ENCODE results near the gene NOS3.

DNA sequence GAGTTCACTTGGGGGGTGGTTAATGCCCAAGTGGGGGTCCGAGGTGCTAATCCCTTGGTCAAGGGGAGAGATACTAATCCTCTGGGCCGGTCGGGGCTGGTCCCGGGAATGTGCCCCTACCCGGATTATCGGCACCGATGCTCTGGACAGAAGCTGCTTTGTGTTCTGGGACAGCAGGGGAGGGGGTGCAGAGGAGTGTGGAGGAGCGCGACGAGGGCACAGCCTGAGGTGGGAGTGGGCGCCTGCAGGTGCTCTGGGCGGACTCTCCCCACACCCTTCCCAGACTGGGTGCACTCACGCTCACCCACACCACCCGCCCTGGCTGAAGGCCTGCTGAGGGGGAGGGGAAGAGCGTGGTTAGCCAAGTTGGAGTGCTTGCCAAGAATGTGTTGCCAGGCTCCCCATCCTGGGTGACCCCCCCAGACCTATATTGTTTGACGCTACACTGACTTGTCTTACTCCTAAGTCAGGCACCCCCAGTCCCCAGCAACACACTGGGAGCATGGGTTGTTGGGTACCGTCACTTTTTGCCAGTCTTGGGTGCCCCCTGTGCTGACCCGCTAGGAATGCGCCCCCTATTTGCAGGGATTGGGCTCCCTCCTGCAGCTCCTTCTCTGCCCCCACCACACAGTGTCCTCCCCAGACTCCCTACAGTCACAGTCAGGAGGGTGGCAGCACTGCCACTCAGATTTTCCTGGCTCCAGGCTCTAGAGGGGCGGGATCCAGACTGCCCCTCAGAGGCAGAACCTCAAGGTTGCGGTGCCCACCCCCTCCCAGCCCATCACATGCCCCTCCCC is 69.8 kb downstream of the NOS3 start:
- TF ChIP-seq, protein P1, sequence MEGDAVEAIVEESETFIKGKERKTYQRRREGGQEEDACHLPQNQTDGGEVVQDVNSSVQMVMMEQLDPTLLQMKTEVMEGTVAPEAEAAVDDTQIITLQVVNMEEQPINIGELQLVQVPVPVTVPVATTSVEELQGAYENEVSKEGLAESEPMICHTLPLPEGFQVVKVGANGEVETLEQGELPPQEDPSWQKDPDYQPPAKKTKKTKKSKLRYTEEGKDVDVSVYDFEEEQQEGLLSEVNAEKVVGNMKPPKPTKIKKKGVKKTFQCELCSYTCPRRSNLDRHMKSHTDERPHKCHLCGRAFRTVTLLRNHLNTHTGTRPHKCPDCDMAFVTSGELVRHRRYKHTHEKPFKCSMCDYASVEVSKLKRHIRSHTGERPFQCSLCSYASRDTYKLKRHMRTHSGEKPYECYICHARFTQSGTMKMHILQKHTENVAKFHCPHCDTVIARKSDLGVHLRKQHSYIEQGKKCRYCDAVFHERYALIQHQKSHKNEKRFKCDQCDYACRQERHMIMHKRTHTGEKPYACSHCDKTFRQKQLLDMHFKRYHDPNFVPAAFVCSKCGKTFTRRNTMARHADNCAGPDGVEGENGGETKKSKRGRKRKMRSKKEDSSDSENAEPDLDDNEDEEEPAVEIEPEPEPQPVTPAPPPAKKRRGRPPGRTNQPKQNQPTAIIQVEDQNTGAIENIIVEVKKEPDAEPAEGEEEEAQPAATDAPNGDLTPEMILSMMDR (tag by site-specific recombination; IDR thresholded peaks at IDR 0.05), result peak; percentile 85
- TF ChIP-seq ZFP37 (tag by site-specific recombination; IDR thresholded peaks at IDR 0.05), result no peak
- 0 out of 2 replicates have a peak, but pooled peaks have one; percentile 54 for TF ChIP-seq ZFP3 (tag by site-specific recombination; IDR thresholded peaks at IDR 0.05; ENCODE audit: low read depth)
- TF ChIP-seq GLI4 (tag by site-specific recombination; IDR thresholded peaks at IDR 0.05), result no peak
- TF ChIP-seq, protein P2, sequence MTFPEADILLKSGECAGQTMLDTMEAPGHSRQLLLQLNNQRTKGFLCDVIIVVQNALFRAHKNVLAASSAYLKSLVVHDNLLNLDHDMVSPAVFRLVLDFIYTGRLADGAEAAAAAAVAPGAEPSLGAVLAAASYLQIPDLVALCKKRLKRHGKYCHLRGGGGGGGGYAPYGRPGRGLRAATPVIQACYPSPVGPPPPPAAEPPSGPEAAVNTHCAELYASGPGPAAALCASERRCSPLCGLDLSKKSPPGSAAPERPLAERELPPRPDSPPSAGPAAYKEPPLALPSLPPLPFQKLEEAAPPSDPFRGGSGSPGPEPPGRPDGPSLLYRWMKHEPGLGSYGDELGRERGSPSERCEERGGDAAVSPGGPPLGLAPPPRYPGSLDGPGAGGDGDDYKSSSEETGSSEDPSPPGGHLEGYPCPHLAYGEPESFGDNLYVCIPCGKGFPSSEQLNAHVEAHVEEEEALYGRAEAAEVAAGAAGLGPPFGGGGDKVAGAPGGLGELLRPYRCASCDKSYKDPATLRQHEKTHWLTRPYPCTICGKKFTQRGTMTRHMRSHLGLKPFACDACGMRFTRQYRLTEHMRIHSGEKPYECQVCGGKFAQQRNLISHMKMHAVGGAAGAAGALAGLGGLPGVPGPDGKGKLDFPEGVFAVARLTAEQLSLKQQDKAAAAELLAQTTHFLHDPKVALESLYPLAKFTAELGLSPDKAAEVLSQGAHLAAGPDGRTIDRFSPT (tag by site-specific recombination; IDR thresholded peaks at IDR 0.05), result no peak
- TF ChIP-seq YY1 (tag by site-specific recombination; IDR thresholded peaks at IDR 0.05), result no peak
- TF ChIP-seq TCF7L2 (IDR thresholded peaks at IDR 0.05; ENCODE audit: borderline replicate concordance, low read depth, low read length), result no peak
- TF ChIP-seq ZNF138 (tag by site-specific recombination; IDR thresholded peaks at IDR 0.05; ENCODE audit: borderline replicate concordance), result no peak
- TF ChIP-seq, protein P3, sequence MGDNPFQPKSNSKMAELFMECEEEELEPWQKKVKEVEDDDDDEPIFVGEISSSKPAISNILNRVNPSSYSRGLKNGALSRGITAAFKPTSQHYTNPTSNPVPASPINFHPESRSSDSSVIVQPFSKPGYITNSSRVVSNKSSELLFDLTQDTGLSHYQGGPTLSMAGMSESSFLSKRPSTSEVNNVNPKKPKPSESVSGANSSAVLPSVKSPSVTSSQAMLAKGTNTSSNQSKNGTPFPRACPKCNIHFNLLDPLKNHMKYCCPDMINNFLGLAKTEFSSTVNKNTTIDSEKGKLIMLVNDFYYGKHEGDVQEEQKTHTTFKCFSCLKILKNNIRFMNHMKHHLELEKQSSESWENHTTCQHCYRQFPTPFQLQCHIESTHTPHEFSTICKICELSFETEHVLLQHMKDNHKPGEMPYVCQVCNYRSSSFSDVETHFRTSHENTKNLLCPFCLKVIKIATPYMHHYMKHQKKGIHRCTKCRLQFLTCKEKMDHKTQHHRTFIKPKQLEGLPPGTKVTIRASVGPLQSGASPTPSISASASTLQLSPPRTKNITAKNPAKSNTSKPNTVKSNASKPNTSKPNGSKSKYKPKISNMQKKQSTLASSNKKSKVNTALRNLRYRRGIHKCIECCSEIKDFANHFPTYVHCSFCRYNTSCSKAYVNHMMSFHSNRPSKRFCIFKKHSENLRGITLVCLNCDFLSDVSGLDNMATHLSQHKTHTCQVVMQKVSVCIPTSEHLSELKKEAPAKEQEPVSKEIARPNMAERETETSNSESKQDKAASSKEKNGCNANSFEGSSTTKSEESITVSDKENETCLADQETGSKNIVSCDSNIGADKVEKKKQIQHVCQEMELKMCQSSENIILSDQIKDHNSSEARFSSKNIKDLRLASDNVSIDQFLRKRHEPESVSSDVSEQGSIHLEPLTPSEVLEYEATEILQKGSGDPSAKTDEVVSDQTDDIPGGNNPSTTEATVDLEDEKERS (tag by site-specific recombination; IDR thresholded peaks at IDR 0.05), result no peak
- TF ChIP-seq ZNF571 (tag by site-specific recombination; IDR thresholded peaks at IDR 0.05), result no peak
- TF ChIP-seq SP7 (tag by site-specific recombination; IDR thresholded peaks at IDR 0.05), result no peak; the same call in 1 of the 2 replicates
- TF ChIP-seq, protein P4, sequence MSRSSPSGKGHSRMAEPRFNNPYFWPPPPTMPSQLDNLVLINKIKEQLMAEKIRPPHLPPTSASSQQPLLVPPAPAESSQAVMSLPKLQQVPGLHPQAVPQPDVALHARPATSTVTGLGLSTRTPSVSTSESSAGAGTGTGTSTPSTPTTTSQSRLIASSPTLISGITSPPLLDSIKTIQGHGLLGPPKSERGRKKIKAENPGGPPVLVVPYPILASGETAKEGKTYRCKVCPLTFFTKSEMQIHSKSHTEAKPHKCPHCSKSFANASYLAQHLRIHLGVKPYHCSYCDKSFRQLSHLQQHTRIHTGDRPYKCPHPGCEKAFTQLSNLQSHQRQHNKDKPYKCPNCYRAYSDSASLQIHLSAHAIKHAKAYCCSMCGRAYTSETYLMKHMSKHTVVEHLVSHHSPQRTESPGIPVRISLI (tag by site-specific recombination; IDR thresholded peaks at IDR 0.05), result no peak

Data from HEK293 (cell line).